GM18909 (cell line): ENCODE results near the gene RHBDF1.

Source experiments
- ATAC-seq: cut with Tn5 transposase; IDR thresholded peaks from one replicate; pipeline ENCODE4 v1.9.1; 2021; ENCODE audit warnings: mild to moderate bottlenecking; ENCODE audit not compliant: unreplicated experiment, poor library complexity

Gene RHBDF1, protein sequence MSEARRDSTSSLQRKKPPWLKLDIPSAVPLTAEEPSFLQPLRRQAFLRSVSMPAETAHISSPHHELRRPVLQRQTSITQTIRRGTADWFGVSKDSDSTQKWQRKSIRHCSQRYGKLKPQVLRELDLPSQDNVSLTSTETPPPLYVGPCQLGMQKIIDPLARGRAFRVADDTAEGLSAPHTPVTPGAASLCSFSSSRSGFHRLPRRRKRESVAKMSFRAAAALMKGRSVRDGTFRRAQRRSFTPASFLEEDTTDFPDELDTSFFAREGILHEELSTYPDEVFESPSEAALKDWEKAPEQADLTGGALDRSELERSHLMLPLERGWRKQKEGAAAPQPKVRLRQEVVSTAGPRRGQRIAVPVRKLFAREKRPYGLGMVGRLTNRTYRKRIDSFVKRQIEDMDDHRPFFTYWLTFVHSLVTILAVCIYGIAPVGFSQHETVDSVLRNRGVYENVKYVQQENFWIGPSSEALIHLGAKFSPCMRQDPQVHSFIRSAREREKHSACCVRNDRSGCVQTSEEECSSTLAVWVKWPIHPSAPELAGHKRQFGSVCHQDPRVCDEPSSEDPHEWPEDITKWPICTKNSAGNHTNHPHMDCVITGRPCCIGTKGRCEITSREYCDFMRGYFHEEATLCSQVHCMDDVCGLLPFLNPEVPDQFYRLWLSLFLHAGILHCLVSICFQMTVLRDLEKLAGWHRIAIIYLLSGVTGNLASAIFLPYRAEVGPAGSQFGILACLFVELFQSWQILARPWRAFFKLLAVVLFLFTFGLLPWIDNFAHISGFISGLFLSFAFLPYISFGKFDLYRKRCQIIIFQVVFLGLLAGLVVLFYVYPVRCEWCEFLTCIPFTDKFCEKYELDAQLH

DNA sequence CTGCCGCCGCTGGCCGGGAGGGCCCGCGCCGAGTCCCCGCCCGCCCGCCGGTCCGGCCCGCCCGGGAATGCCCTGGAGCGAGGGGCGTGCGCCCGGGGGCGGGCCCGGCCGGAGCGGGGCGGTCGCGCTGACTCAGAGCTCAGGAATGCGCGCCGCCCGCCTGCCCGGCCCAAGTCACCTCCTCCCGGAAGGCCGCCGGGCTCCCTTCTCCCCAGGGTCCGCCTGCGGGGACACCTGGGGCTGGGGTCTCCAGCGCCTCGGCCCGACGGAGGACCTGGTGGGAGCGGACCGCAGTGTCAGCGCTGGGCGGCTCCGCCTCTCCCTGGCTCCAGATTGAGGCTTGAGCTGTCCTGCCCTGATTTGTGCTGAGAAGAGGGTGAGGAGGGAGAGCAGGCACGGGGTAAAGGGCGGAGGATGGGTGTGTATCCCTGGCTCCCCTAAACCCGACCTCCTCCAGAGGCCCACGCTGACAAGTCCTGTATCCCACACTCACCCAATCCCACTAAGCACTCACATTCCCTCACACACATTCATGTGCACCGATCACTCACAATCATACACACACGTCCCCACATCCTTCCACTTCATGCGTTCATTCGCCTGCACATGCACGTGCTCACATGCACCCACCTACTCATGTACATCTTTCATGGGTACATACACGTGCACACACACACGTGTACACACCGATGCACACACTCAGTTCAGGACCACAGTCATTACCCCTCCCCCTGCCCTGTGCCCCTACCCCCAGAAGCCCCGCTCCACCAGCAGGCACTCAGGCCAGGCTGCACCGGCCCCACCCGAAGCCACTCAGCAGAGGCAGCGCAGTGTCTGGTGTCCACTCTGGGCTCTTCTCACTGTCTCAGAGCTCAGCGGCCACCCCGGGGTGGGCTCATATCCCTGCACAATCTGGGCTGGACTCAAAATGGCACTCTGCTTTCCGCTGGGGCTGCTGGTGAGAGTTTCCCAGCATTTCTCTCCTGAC is at the start of gene RHBDF1:
RHBDF1 (minus strand) TSS at position 71 of the 988 bp plus-strand sequence. CDS start 7,616 bp downstream, outside the sequence.
- ATAC-seq, result no peak

DNA sequence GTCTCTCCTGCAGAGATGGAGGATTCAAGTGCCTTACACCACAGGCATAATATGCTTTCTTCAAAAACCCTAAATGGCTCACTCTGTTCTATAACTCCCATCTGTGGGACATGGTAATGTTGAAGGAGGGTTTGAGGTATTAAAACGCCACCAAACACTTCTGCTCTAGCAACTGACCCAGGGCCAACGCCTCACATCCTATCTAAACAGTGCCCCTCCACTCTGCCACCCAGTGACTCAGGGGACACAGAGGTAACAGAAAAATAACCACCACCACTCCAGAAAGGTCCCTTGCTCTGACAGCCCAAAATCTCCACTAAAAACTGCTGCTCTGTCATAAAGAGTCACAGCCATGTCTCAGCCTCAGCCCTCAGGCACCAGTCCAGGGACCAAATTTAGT is 48.3 kb upstream of the RHBDF1 start:
- no peak for ATAC-seq

GRCh38 chr16:119835-120491 is 47.5 kb upstream of the RHBDF1 start:
- no peak for ATAC-seq

DNA sequence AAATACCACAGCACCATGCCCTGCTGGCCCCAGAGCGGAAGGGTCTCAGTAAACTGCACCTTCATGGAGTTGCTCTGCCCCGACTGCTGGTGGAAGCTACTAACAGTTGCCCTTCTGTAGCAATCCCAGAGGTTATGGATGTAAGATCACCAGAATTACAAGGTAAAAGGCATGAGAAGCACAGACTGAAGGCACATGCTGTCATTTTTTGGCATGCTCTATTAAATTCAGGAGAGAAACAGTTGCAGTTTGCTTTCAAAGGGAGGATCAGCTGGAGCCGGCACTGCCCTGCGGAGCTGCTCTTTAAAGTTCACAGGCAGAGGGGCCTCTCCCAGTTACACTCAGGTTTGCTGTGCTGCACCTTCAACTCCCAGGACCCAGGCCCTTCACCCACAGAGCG is 46.9 kb upstream of the RHBDF1 start:
- ATAC-seq, result no peak

GRCh38 chr16:118857-119256 is 46.4 kb upstream of the RHBDF1 start:
- ATAC-seq, result no peak

GRCh38 chr16:117379-118365 is 45.2 kb upstream of the RHBDF1 start:
- ATAC-seq, result no peak

- no peak for ATAC-seq
Measured at GRCh38 chr16:116015-116414, 43.6 kb upstream of the RHBDF1 start.

DNA sequence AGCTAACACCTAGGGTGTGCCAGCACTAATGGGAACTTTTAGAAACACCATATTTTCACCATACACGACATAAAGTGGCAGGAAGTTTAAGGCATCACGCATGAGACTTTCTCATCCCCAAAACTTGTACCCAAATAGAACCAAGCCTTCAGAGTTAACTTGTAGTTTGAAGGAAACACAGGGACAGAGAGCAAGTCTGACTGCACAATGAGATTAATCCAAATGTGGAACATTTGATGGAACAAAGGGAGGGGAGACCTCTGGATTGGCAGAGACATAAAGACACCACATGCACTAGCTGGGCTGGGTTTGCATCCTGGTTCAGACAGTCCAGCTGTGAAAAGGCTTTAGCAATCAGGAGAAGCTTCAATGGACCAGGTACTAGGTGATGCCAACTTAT is 41.9 kb upstream of the RHBDF1 start:
- no peak for ATAC-seq

DNA sequence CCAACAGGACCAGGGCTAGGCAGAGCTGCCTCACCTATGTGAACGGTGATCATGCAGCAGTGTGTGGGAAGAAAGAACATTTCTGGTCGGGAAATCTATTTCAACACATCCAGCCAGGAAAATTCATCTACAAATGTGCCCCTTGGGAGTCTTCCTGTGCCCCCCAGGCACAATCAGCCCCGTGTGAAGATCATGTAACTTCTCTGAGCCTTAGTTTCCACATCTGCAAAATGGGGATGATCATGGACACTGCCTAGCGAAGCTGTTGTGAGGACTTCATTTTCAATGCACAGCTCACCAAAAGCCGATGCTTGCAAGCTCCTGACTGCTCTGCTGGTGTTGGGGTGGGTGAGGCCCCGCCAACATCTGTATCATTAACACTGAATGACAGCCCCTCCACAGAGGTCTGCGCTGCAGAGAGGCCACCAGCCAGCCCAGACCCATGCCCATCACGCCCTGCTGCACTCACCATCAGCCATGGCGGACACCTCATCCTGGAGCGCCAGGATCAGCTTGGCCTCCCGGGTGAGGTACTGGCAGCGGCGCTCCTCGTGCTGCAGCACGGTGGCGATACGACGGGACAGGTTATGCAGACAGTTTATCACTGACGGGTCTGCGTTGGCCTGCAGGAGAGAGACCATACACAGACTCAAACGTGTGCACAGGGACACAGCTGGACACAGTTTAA is 39.9 kb upstream of the RHBDF1 start:
- no peak for ATAC-seq

GRCh38 chr16:106623-107324 is 34.3 kb upstream of the RHBDF1 start:
- no peak for ATAC-seq

GRCh38 chr16:105521-105920 is 33.1 kb upstream of the RHBDF1 start:
- no peak for ATAC-seq

DNA sequence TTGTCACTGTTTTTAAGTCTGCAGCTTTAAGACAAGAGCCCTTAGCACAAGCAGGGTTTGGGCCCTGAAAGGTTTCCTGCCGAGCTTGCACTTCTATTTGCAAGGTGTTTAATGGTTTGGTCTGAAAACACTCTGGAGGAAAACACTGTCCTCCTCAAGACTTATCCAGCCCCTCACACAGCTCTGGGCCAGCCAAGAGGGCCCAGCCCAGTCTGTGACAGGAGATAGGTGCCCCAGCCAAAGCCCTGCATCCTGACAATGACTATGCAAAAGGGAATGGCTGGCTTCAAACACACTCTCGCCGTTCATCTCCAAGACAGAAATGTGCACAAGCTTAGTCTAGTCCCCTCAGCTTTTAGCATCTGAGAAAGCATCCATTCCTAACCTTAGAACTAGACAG is 32.5 kb upstream of the RHBDF1 start:
- no peak for ATAC-seq

DNA sequence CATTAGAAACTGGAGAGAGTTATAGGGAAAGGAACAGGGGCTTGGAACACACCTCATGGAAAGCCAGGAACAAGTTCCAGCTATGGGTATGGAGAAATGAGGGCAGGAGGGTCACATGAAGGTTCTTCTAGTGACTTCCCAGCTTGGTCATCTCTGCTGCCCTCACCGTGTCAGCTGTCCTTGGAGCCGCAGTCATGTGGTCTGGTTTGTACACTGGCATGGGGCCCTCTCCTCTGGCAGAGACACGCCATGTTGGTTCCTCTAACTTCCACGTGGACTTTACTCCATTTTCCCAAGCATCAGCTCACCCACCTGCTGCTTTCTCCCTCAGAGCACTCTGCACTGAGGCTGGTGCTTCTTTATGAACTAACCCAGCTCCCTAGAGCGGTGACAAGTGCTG is 31.9 kb upstream of the RHBDF1 start:
- ATAC-seq, result no peak

- ATAC-seq, result no peak
Measured at GRCh38 chr16:102060-102855, 29.8 kb upstream of the RHBDF1 start.

DNA sequence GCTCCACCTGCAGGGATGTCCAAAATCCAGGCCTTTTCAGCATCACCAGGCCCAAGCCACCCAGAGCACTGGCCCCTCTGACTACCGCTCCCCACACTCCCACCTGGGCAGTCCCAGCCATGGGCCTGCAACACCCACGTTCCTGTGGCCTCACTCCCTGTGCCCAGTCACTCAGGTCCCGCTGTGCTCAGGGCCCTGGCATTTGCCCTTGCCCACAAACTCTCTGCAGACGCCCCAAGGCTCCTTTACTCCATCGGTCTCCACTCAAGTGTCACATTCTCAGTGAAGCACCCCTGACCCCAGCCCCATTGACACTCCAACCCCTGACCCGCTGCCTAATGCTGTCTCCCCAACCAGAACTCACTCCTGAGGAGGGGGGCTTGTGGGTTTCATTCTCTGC is 29.2 kb upstream of the RHBDF1 start:
- no peak for ATAC-seq

DNA sequence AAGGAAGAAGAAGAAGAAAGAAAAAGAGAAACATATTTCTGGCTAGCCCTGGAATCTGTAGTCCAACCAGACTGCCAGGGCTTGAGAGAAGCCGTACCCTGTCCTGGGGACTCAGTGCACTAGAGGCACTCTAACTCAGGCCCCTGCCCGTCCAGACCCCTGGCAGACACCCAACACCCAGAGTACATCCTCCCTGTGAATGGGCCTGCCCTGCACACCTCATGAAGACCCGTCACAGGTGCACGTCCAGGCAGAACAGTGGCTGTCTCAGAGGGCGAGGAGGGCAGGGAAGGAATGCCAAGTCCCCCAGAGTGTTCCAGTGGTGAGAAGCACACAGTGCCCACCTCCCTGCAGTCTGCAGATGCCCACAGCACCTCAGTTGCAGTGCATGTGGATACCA is 28.6 kb upstream of the RHBDF1 start:
- ATAC-seq, result no peak

- no peak for ATAC-seq
Measured at GRCh38 chr16:97822-98221, 25.4 kb upstream of the RHBDF1 start.
